Measurements from ENCODE around the gene UGT1A9. TPM values are rescaled to one million over a fixed set of nuclear protein-coding genes. Genes with fewer than 3 reads are reported as not detected.

UGT1A9 gene
- total and polyA plus RNA-seq, 2 of the 13 experiments (the other 11 are each of a cell fraction or from before 2014, with no cell fraction given), result 0.07 TPM; not detected in 1

DNA sequence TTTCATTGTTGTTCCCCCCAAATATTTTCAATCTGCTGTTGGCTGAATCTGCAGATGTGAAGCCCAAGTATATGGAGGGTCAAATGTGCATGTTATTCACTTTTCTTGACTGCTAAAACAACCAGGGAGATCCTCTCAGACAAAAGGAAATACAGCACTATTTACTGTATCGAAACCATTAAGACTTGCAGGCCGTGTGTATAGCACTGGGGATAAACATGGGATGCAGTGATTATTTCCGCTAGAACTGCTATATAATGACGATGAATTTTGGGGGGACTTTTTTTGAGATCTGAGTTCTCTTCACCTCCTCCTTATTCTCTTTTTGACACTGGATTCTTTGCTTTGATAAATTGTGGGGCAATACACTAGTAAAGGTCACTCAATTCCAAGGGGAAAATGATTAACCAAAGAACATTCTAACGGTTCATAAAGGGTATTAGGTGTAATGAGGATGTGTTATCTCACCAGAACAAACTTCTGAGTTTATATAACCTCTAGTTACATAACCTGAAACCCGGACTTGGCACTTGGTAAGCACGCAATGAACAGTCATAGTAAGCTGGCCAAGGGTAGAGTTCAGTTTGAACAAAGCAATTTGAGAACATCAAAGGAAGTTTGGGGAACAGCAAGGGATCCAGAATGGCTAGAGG, 84.9 kb downstream of the UGT1A9 start (continued):
- TF ChIP-seq, protein P1, sequence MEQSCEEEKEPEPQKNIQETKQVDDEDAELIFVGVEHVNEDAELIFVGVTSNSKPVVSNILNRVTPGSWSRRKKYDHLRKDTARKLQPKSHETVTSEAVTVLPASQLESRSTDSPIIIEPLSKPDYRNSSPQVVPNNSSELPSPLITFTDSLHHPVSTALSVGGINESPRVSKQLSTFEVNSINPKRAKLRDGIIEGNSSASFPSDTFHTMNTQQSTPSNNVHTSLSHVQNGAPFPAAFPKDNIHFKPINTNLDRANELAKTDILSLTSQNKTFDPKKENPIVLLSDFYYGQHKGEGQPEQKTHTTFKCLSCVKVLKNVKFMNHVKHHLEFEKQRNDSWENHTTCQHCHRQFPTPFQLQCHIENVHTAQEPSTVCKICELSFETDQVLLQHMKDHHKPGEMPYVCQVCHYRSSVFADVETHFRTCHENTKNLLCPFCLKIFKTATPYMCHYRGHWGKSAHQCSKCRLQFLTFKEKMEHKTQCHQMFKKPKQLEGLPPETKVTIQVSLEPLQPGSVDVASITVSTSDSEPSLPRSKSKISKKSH (CRISPR knock-in tag; IDR thresholded peaks at IDR 0.05; ENCODE audit: borderline replicate concordance), result no peak
- TF ChIP-seq TEAD2 (CRISPR knock-in tag; IDR thresholded peaks at IDR 0.05), result no peak
- TF ChIP-seq ZNF292 (CRISPR knock-in tag; IDR thresholded peaks at IDR 0.05; ENCODE audit: borderline replicate concordance, low read depth), result no peak
- TF ChIP-seq KLF9 (CRISPR knock-in tag; IDR thresholded peaks at IDR 0.05; ENCODE audit: low read depth), result 0 out of 2 replicates have a peak, but pooled peaks have one; percentile 33
- 0 out of 2 replicates have a peak, but pooled peaks have one; percentile 74 for TF ChIP-seq ZNF841 (CRISPR knock-in tag; IDR thresholded peaks at IDR 0.05; ENCODE audit: borderline replicate concordance)
- no peak for TF ChIP-seq ZNF180 (CRISPR knock-in tag; IDR thresholded peaks at IDR 0.05; ENCODE audit: borderline replicate concordance, low read depth)
- TF ChIP-seq ZFY (CRISPR knock-in tag; IDR thresholded peaks at IDR 0.05), result no peak
- TF ChIP-seq SP4 (CRISPR knock-in tag; IDR thresholded peaks at IDR 0.05), result peak; percentile 52; the same call in 1 of the 2 replicates
- TF ChIP-seq CC2D1A (CRISPR knock-in tag; IDR thresholded peaks at IDR 0.05), result 0 out of 2 replicates have a peak, but pooled peaks have one; percentile 91
- TF ChIP-seq, protein P2, sequence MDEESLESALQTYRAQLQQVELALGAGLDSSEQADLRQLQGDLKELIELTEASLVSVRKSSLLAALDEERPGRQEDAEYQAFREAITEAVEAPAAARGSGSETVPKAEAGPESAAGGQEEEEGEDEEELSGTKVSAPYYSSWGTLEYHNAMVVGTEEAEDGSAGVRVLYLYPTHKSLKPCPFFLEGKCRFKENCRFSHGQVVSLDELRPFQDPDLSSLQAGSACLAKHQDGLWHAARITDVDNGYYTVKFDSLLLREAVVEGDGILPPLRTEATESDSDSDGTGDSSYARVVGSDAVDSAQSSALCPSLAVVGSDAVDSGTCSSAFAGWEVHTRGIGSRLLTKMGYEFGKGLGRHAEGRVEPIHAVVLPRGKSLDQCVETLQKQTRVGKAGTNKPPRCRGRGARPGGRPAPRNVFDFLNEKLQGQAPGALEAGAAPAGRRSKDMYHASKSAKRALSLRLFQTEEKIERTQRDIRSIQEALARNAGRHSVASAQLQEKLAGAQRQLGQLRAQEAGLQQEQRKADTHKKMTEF (CRISPR knock-in tag; IDR thresholded peaks at IDR 0.05), result peak; percentile 96
- peak; percentile 90 for TF ChIP-seq FOSL2 (CRISPR knock-in tag; IDR thresholded peaks at IDR 0.05)
- no peak for TF ChIP-seq ZNF598 (CRISPR knock-in tag; IDR thresholded peaks at IDR 0.05; ENCODE audit: borderline replicate concordance)
- TF ChIP-seq ZNF343 (CRISPR knock-in tag; IDR thresholded peaks at IDR 0.05), result no peak
- peak; percentile 87; the same call in 1 of the 2 replicates for TF ChIP-seq NFKBIZ (CRISPR knock-in tag; IDR thresholded peaks at IDR 0.05)
- no peak; the same call in 1 of the 2 replicates for TF ChIP-seq ZNF556 (CRISPR knock-in tag; IDR thresholded peaks at IDR 0.05; ENCODE audit: borderline replicate concordance)
- peak; percentile 94 for TF ChIP-seq ELF3 (CRISPR knock-in tag; IDR thresholded peaks at IDR 0.05)
- TF ChIP-seq ZKSCAN8 (CRISPR knock-in tag; IDR thresholded peaks at IDR 0.05; ENCODE audit: borderline replicate concordance), result peak; percentile 77
- no peak for TF ChIP-seq RARG (CRISPR knock-in tag; IDR thresholded peaks at IDR 0.05; ENCODE audit: low read depth)
- no peak for TF ChIP-seq SRSF1 (optimal IDR thresholded peaks at IDR 0.05; ENCODE audit: low read depth, low read length)
- TF ChIP-seq ZNF124 (CRISPR knock-in tag; IDR thresholded peaks at IDR 0.05), result peak; percentile 74; the same call in 1 of the 2 replicates
- TF ChIP-seq KAT2B (IDR thresholded peaks at IDR 0.05; ENCODE audit: borderline replicate concordance, low read depth, low read length), result no peak
- no peak for TF ChIP-seq NFKB2 (CRISPR knock-in tag; IDR thresholded peaks at IDR 0.05; ENCODE audit: borderline replicate concordance)
- TF ChIP-seq, protein P3, sequence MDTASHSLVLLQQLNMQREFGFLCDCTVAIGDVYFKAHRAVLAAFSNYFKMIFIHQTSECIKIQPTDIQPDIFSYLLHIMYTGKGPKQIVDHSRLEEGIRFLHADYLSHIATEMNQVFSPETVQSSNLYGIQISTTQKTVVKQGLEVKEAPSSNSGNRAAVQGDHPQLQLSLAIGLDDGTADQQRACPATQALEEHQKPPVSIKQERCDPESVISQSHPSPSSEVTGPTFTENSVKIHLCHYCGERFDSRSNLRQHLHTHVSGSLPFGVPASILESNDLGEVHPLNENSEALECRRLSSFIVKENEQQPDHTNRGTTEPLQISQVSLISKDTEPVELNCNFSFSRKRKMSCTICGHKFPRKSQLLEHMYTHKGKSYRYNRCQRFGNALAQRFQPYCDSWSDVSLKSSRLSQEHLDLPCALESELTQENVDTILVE (CRISPR knock-in tag; IDR thresholded peaks at IDR 0.05), result peak; percentile 84; the same call in 1 of the 2 replicates
- 0 out of 2 replicates have a peak, but pooled peaks have one; percentile 52 for TF ChIP-seq KLF12 (CRISPR knock-in tag; IDR thresholded peaks at IDR 0.05; ENCODE audit: borderline replicate concordance)
- TF ChIP-seq WIZ (CRISPR knock-in tag; IDR thresholded peaks at IDR 0.05), result no peak
- no peak for TF ChIP-seq KLF11 (CRISPR knock-in tag; IDR thresholded peaks at IDR 0.05)
- peak; percentile 70; the same call in 1 of the 2 replicates for TF ChIP-seq EHMT2 (IDR thresholded peaks at IDR 0.05; ENCODE audit: borderline replicate concordance, low read depth, low read length)
- TF ChIP-seq ZNF253 (CRISPR knock-in tag; IDR thresholded peaks at IDR 0.05; ENCODE audit: borderline replicate concordance), result no peak
- no peak for TF ChIP-seq ZNF431 (CRISPR knock-in tag; IDR thresholded peaks at IDR 0.05; ENCODE audit: borderline replicate concordance, low read depth)
